Kidney (tissue), 14 donors: ENCODE results near the gene IFNE. TPM values are rescaled to one million over a fixed set of nuclear protein-coding genes. Genes with fewer than 3 reads are reported as not detected.
"Not testable (repeated sequence)": the region's sequence is repeated elsewhere in the genome, so short reads cannot be mapped to it uniquely, and the experiment has no call there.

Experiments
- DNase-seq, 5 donors: peaks; one replicate each; pipeline ENCODE4 v3.0.0-alpha.2; 2013 to 2020
- FAIRE-seq: peaks from 2 replicates; lab custom pipeline; 2012; peaks lifted over from hg19 to GRCh38; lab: Jason Lieb, UNC
- H3K27ac ChIP-seq, 2 donors: one replicate each; pipeline ENCODE4 v1.7.0; 2013; ENCODE audit warnings: low read depth in 2 of 2, low read length in 2 of 2, inconsistent platforms in 1 of 2
- H3K27me3 ChIP-seq: one replicate; pipeline ENCODE4 v1.7.1; 2013; ENCODE audit warnings: low read length, inconsistent platforms; ENCODE audit not compliant: control insufficient read depth, insufficient read depth
- H3K36me3 ChIP-seq, 3 donors: one replicate each; pipeline versions ENCODE4 v1.7.0 to v1.7.1; 2013; ENCODE audit warnings: low read length in 3 of 3, control low read depth in 1 of 3, inconsistent platforms in 1 of 3; ENCODE audit not compliant: insufficient read depth in 3 of 3, control insufficient read depth in 2 of 3
- H3K4me1 ChIP-seq, 3 donors: one replicate each; pipeline versions ENCODE4 v1.7.0 to v1.7.1; 2013; ENCODE audit warnings: low read length in 3 of 3, inconsistent platforms in 1 of 3, low read depth in 1 of 3; ENCODE audit not compliant: control insufficient read depth in 2 of 3, insufficient read depth in 2 of 3
- H3K4me3 ChIP-seq, 3 donors: one replicate each; pipeline versions ENCODE4 v1.7.0 to v1.8.1; 2013; ENCODE audit warnings: low read length in 3 of 3, control low read depth in 1 of 3, inconsistent platforms in 1 of 3
- H3K9ac ChIP-seq, 3 donors: one replicate each; pipeline versions ENCODE4 v1.7.0 to v1.7.1; 2013; ENCODE audit warnings: low read length in 3 of 3, control low read depth in 1 of 3, inconsistent platforms in 1 of 3
- H3K9me3 ChIP-seq, 3 donors: one replicate each; pipeline versions ENCODE4 v1.7.0 to v1.7.1; 2013; ENCODE audit warnings: low read length in 3 of 3, control low read depth in 1 of 3, inconsistent platforms in 1 of 3; ENCODE audit not compliant: control insufficient read depth in 2 of 3, insufficient read depth in 1 of 3
- intact Hi-C: fragments of 100-400 bp; cut with DNase I; formaldehyde crosslinking; loops from one replicate; pipeline ENCODE4 v1.11.1; 2022
- polyA plus RNA-seq: library from polyadenylated mRNA; stranded (reverse); fragments of 350-450 nt; fragmentation: Illumina TruSeq; extraction: RNeasy Lipid Tissue Mini Kit (QIAGEN cat#74804); gene quantifications from one replicate; pipeline ENCODE4 v1.2.3, GENCODE V29; 2014; ENCODE audit warnings: low read depth, low replicate concordance; ENCODE audit not compliant: insufficient read depth
- total RNA-seq: library from RNA; stranded (reverse); fragmentation: NEBNext Ultra II Directional; extraction: Animal tissue kit (Norgen Biotek cat#: 25700); gene quantifications from one replicate; pipeline ENCODE4 v1.2.1, GENCODE V29; 2021
- TF ChIP-seq, protein P1 (sequence below): IDR thresholded peaks from 3 replicates; pipeline ENCODE4 v1.5.1; 2012; ENCODE audit warnings: mild to moderate bottlenecking, moderate library complexity, borderline replicate concordance; ENCODE audit not compliant: insufficient read depth; ENCODE audit errors: extremely low read depth
- donor health status: control.
- donor health status: control.
- donor health status: control.
- donor health status: control.
- donor health status: control.
- donor health status: DM: yes; HTN: yes; CAD: no.
- donor health status: Normal renal cell carcinoma (clear cell type).

Gene IFNE
- total and polyA plus RNA-seq, 2 donors from 2014 or later: 1.1 TPM; not detected in 1

DNA sequence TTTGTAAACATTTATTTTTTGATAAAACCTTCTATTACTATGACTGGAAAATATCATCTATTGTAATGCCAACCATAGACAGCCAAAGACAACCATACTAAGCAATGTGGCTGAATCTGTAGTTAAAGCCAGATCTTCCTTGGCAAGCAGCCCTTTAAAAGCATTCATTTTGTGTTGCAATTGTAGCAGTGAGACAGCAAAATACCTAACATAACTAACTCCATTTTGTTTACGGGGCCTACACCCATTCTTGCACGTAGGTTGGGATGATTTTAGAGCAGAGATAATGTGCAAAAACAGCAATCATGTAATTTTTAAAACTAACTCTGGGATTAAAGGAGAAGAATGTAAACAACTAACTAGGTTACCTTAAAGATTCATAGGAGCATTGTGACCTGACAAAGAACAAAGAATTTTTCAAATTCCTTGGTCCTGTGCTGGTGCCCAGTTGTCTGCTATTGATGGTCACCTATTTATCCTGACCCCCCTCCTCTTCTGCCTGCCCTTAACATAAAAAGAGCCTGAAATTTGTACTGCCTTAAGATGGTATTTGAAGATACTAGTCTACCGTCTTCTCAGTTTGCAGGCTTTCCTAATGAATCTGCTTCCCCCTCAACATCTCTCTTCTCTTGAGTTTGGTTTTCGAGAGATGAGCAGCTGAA lies 31.2 kb downstream of the IFNE start:
- Histone ChIP-seq H3K36me3 (no peaks in the 10 kb centered on the region), H3K9ac (no peak overlapping the region), H3K4me1 (no peaks in the 10 kb centered on the region), H3K4me3 (no peak overlapping the region), H3K27me3 (no peaks in the 10 kb centered on the region), H3K9me3 (no peaks in the 10 kb centered on the region), H3K27ac (no peak overlapping the region)
- TF ChIP-seq, protein P1, sequence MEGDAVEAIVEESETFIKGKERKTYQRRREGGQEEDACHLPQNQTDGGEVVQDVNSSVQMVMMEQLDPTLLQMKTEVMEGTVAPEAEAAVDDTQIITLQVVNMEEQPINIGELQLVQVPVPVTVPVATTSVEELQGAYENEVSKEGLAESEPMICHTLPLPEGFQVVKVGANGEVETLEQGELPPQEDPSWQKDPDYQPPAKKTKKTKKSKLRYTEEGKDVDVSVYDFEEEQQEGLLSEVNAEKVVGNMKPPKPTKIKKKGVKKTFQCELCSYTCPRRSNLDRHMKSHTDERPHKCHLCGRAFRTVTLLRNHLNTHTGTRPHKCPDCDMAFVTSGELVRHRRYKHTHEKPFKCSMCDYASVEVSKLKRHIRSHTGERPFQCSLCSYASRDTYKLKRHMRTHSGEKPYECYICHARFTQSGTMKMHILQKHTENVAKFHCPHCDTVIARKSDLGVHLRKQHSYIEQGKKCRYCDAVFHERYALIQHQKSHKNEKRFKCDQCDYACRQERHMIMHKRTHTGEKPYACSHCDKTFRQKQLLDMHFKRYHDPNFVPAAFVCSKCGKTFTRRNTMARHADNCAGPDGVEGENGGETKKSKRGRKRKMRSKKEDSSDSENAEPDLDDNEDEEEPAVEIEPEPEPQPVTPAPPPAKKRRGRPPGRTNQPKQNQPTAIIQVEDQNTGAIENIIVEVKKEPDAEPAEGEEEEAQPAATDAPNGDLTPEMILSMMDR: no peak
- no peak for DNase-seq
- intact Hi-C loops: no loop called here
- no peak for FAIRE-seq

DNA sequence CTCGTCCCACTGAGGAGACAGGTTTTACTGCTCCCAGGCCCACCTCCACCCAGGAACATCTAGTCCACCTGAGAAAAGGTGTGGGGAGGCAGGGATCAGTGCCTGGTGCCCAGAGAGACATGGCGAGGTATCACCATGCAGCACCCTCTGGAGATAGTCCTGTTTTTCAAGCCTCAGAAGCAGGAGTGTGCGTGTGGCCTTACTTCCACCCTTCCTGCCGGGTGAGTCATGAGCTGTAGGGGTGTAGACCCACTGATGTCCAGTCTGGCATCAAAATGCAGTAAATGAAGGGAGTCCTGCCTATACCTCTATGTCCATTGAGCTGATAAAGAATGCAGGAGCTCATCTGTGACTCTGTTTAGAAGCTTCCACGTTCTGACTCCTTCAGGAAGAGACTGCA lies 32.8 kb downstream of the IFNE start:
- H3K9me3 ChIP-seq, intact Hi-C loops, H3K27ac ChIP-seq, H3K4me1 ChIP-seq, H3K36me3 ChIP-seq, H3K9ac ChIP-seq, FAIRE-seq, H3K27me3 ChIP-seq, DNase-seq, H3K4me3 ChIP-seq: not testable (repeated sequence)

DNA sequence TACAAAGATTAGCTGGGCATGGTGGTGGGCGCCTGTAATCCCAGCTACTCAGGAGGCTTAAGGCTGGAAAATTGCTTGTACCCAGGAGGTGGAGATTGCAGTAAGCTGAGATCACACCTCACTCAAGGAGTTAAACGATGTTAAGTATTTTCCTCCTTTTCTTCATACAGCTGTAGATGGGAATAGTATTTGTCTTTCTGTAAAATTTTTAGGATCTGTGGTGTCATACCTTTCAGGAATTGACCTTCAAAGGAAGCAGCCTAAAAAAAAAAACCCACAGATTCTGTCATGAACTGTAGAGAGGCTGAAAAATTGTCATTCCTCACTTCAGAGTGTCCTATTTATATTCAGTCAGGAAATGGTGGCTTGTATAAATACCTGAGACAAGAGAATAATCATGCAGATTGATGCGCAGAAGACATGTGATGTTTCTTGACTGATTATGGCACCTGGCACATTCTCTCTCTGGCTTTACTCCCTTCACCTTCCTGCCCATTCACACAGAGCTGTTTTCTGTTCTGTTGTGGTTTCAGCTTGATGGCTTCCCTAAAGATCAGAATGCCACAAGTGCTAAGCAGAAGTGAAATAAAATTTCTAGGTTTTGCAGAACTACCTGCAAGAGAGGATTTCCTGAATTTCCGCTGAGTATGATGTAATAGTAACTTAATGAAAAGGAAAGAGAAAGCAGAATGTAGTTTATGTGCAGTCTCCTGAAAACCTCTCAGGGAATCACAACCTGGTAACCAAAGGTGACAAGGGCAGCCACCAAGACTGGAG lies 38.1 kb downstream of the IFNE start:
- no peak for DNase-seq
- H3K9ac ChIP-seq: no peak overlapping the region
- no peaks in the 10 kb centered on the region for H3K9me3 ChIP-seq
- H3K4me1 ChIP-seq: no peaks in the 10 kb centered on the region
- H3K36me3 ChIP-seq: no peaks in the 10 kb centered on the region
- no peak overlapping the region for H3K4me3 ChIP-seq
- H3K27me3 ChIP-seq: no peaks in the 10 kb centered on the region
- TF ChIP-seq, protein P1: no peak
- H3K27ac ChIP-seq: no peak overlapping the region
- no peak for FAIRE-seq
- intact Hi-C loops: no loop called here

DNA sequence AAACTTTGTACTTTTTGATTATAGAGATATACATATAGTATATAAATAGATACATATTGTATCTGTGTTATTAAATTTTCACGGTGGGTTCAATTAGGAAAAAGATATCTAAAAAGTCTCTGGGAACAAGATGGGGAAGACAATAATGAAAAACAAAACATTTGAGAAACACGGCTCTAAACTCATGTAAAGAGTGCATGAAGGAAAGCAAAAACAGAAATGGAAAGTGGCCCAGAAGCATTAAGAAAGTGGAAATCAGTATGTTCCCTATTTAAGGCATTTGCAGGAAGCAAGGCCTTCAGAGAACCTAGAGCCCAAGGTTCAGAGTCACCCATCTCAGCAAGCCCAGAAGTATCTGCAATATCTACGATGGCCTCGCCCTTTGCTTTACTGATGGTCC lies 42.0 kb downstream of the IFNE start, which contains the start of gene IFNA1:
IFNA1 (plus strand) TSS at position 301 of the 400 bp plus-strand sequence; CDS start at position 370, 69 bp downstream.
- H3K9ac ChIP-seq: no peak within 1 kb of the TSS
- no peak within 1 kb of the TSS for H3K4me3 ChIP-seq
- H3K9me3 ChIP-seq: no peaks in the 10 kb centered on the region
- no peaks in the 10 kb centered on the region for H3K4me1 ChIP-seq
- no peak within 1 kb of the TSS for H3K27ac ChIP-seq
- DNase-seq (no peak), FAIRE-seq (no peak)
- H3K27me3 ChIP-seq: no peaks in the 10 kb centered on the region
- intact Hi-C loops: no loop called here
- H3K36me3 ChIP-seq: no peaks in the 10 kb centered on the region
- TF ChIP-seq, protein P1: no peak

DNA sequence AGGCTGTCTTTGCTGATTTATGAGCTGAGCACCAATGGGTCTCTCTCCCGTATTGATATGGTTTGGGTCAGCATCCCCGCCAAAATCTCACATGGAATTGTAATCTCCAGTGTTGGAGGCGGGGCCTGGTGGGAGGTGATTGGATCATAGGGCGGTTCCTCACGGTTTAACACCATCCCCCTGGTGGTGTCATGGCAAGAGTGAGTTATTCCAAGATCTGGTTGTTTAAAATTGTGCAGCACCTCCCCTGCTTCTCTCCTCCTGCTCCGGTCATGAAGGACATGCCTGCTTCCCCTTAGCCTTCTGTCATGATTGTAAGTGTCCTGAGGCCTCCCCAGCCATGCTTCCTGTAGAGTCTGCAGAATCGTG lies 47.1 kb downstream of the IFNE start:
- H3K4me1 ChIP-seq, H3K9ac ChIP-seq, FAIRE-seq, H3K27ac ChIP-seq, intact Hi-C loops, H3K36me3 ChIP-seq, H3K4me3 ChIP-seq, H3K27me3 ChIP-seq, DNase-seq, H3K9me3 ChIP-seq: not testable (repeated sequence)
